NCI-H748 (cell line): ENCODE measurements around the gene HMCES.
"Not testable (repeated sequence)": the region's sequence is repeated elsewhere in the genome, so short reads cannot be mapped to it uniquely, and the experiment has no call there.

ENCODE experiments used
- DNase-seq: peaks from one replicate; lab custom pipeline; 2025; ENCODE audit not compliant: unreplicated experiment; lab: John Stamatoyannopoulos, UW

Gene HMCES

DNA sequence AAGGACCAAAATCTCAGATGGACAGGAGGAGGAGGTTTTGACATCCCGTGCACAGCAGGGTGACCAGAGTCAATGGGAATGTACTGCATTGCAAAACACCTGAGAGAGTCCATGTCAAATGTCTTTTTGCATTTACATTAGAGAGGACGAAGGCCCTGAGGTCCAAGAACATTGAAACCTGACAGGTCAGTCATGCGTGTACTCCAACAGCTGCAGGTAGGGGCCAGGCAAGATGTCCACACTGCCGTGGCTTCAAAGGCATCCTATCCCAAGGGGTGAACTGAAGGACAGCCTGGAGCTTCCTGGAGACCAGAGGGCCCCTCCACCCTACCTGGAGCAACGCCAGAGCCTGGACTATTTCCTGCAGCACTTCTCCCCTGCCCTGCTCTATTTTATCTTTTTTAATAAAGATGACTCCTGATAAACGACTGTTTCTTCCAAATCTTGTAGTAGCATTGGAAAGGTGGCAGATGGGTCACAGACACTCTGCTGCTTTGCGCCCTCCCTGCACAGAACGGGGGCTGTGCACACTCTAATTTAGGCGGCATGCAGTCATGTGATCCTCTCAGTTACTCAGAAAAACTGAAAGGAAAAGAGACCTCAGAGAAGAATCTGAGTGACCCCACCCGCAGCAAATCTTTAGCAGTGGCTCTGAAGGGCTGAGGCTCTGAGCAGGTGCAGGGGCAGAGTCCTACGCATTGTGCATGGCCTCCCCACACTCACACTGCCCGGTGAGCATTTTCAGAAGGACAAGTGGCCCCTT is 68.2 kb downstream of the HMCES start:
- DNase-seq = no peak

- no peak for DNase-seq
Measured at GRCh38 chr3:129347458-129347845, 68.8 kb downstream of the HMCES start.

DNA sequence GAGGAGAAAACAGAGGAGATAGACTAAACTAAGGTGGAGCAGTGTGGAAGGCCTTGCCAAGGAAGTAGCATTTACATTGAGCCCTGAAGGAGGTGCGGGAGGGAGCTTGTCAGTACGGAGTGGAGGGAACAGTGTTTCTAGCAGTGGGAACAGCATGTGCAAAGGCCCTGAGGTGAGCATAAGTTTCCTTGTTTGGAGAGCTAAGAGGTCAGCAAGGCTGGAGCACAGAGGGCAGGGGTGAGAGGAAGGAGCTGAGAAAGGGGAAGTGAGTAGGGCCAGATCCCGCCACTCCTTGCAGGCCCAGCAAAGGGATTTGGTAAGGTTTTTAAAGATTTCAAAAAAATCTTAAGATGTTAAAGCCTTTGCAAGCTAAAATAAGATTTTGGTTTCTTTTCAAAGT is 70.1 kb downstream of the HMCES start:
- no peak for DNase-seq

- not testable (repeated sequence) for DNase-seq
Measured at GRCh38 chr3:129349169-129349568, 70.5 kb downstream of the HMCES start.

GRCh38 chr3:129349791-129350190 is 71.1 kb downstream of the HMCES start:
- DNase-seq = no peak

DNA sequence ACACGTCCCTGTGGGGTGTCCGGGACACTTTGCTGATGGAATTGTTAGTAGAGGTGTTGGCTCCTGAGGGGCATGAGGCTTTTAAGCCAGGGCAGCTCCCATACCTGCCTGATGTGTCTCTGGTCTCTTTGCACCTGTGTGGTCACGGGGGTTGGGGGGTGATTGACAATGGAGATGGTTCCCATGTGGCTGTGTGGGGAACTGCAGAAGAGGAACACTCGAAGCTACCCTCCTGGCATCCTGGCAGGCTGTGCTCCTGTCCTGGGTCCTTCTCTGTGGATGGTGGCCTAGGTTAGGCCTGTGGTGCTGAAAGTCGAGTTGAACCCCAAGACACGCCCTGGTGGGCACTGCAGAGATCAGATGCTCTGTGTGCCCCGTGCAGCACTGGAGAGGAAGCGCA is 73.4 kb downstream of the HMCES start:
- no peak for DNase-seq

- DNase-seq = no peak
Measured at GRCh38 chr3:129352650-129353588, 74.2 kb downstream of the HMCES start.

DNA sequence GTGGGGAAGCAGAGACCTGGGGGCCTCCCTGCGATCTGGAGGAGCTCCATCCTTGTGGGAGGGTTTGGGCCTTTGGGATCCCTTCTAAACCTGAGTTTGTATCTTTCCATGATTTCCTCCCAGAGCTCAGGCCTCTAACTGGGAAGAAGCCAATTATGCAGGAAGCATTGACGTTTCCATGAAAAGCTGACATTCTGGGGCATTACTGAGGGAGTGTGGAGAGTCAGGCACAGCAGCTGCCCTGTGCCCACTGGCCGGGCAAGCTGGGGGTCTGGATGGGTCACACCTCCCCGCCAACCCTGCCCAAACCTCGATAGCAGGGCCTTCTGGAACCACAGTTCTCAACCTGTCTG is 74.9 kb downstream of the HMCES start:
- no peak for DNase-seq
